Spleen (tissue), 13 donors: ENCODE results near the gene RET. TPM values are rescaled to one million over a fixed set of nuclear protein-coding genes. Genes with fewer than 3 reads are reported as not detected.

Source experiments
- DNase-seq: peaks from one replicate; pipeline ENCODE4 v3.0.0-alpha.2; 2020
- H3K27ac ChIP-seq, 8 donors: fragments of 200-600 bp; sonication (generic) in 7 of 8; 1 replicate in 4 of 8; 2 replicates in 4 of 8; pipeline versions ENCODE4 v1.5.0 to v1.8.0; 2016 to 2021; ENCODE audit warnings: inconsistent platforms in 4 of 8, mild to moderate bottlenecking in 4 of 8, moderate library complexity in 1 of 8
- H3K27me3 ChIP-seq, 7 donors: fragments of 200-600 bp; sonication (generic) in 6 of 7; replicated peaks in 1 of 7; 1 replicate in 4 of 7; 2 replicates in 3 of 7; pipeline versions ENCODE4 v1.5.0 to v1.8.0; 2016 to 2021; ENCODE audit warnings: inconsistent platforms in 3 of 7, mild to moderate bottlenecking in 1 of 7
- H3K36me3 ChIP-seq, 6 donors: fragments of 200-600 bp; sonication (generic) in 5 of 6; 1 replicate in 4 of 6; 2 replicates in 2 of 6; pipeline versions ENCODE4 v1.5.0 to v1.8.0; 2016 to 2021; ENCODE audit warnings: inconsistent platforms in 2 of 6
- H3K4me1 ChIP-seq, 6 donors: fragments of 200-600 bp; sonication (generic) in 5 of 6; 1 replicate in 3 of 6; 2 replicates in 3 of 6; pipeline versions ENCODE4 v1.5.0 to v1.8.0; 2016 to 2021; ENCODE audit warnings: inconsistent platforms in 3 of 6
- H3K4me3 ChIP-seq, 8 donors: fragments of 200-600 bp; sonication (generic) in 7 of 8; 1 replicate in 4 of 8; 2 replicates in 4 of 8; pipeline versions ENCODE4 v1.5.0 to v1.8.0; 2016 to 2021; ENCODE audit warnings: inconsistent platforms in 4 of 8, mild to moderate bottlenecking in 4 of 8, moderate library complexity in 2 of 8
- H3K9me3 ChIP-seq, 8 donors: fragments of 200-600 bp; sonication (generic) in 7 of 8; 1 replicate in 4 of 8; 2 replicates in 4 of 8; pipeline versions ENCODE4 v1.5.0 to v1.8.0; 2016 to 2021; ENCODE audit warnings: inconsistent platforms in 4 of 8
- POLR2A ChIP-seq, 3 donors: fragments of 450-650 bp; IDR thresholded peaks; one replicate each; pipeline ENCODE4 v1.5.1; 2017; ENCODE audit warnings: antibody characterized with exemption in 3 of 3, mild to moderate bottlenecking in 1 of 3
- POLR2AphosphoS5 ChIP-seq, 3 donors: sonication (generic); formaldehyde crosslinking; IDR thresholded peaks; one replicate each; pipeline ENCODE4 v1.5.1; 2017; ENCODE audit warnings: antibody characterized with exemption in 3 of 3
- WGBS, 5 donors: extraction: QIAGEN DNeasy Blood & Tissue Kit in 3 of 5; methylation state at CpG; one replicate each; pipeline versions ENCODE4 v1.1.5 to v1.1.7; 2013 to 2018; 5-methylcytosine and 5-hydroxymethylcytosine counted together
- intact Hi-C: fragments of 100-400 bp; cut with DNase I; formaldehyde crosslinking; loops from one replicate; pipeline ENCODE4 v1.15.0; 2023; ENCODE audit warnings: low total_unique reads
- long read RNA-seq, 2 donors: transcript quantifications; one replicate each; lab custom pipeline, GENCODE V29; 2026
- polyA plus RNA-seq, 3 donors: library from polyadenylated mRNA; stranded (reverse); fragments of 200-250 nt; gene quantifications; one replicate each; pipeline ENCODE4 v1.2.1, GENCODE V29; 2013
- total RNA-seq, 7 donors: library from RNA; depleted of rRNA in 3 of 7; stranded (reverse); fragments of >200 nt in 3 of 7; fragmentation: NEBNext Ultra II Directional in 4 of 7; extraction: Animal tissue kit (Norgen Biotek cat#: 25700) in 4 of 7; gene quantifications; one replicate each; pipeline versions ENCODE4 v1.1.0 to v1.2.1, GENCODE V29; 2016 to 2021
- TF ChIP-seq, protein P1 (sequence below), 11 experiments: fragments of 200-600 bp in 7 of 11; fragments of 450-650 bp in 4 of 11; sonication (generic) in 4 of 11; IDR thresholded peaks in 8 of 11; conservative IDR thresholded peaks in 3 of 11; 1 replicate in 7 of 11; 2 replicates in 4 of 11; pipeline versions ENCODE4 v1.4.0 to v1.8.0; 2016 to 2021; ENCODE audit warnings: antibody characterized with exemption in 11 of 11, inconsistent platforms in 4 of 11, mild to moderate bottlenecking in 1 of 11
- donor health status: healthy with polysubstance abuse.
- donor health status: DM: no; HTN: no; CAD: no; lungs with moderate emphysema.
- donor health status: DM: no; HTN: no; CAD: no.
- donor health status: Bipolar disorder and iron deficiency.
- donor health status: healthy.
- donor health status: DM: no; HTN: no; CAD: no.
- donor health status: DM: yes; HTN: yes; CAD: no.

RET gene
- under 1 TPM in 5 of 7 donors, not detected in 2; 0.30 to 0.54 (median 0.34) TPM for total RNA-seq
- polyA plus RNA-seq = under 1 TPM; 0.02 to 0.11 (median 0.10) TPM
- long read RNA-seq, donor 1 = 0 reads
- long read RNA-seq, donor 2 = 0 reads

DNA sequence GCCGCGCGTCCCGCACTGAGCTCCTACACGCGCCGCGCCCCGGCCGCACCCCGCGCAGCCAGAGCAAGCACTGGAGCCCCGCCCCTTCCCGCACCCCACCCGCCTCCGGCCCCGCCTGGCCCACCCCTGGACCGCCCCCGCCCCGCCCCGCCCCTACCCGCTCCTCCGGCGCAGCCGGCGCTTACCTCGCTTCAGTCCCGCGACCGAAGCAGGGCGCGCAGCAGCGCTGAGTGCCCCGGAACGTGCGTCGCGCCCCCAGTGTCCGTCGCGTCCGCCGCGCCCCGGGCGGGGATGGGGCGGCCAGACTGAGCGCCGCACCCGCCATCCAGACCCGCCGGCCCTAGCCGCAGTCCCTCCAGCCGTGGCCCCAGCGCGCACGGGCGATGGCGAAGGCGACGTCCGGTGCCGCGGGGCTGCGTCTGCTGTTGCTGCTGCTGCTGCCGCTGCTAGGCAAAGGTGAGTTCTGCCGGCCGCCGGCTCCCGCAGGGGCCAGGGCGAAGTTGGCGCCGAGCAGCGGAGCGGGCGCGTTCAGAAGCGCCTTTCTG, at the start of gene RET:
Gene RET (plus strand): TSS at position 194 of the 545 bp plus-strand sequence. CDS start 190 bp downstream, at position 384.
- peaks cover 0 to 97% (median 51%) of the 10 kb centered on the region in 7 donors for H3K27me3 ChIP-seq
- no peak within 1 kb of the TSS for H3K27ac ChIP-seq
- peak within 1 kb of the TSS; percentile 16 to 69 (median 48) for H3K4me3 ChIP-seq
- WGBS, 5 donors = 0 to 10% (median 2%) methylated on average over 2 to 78 of the region's 78 CpGs; no CpG with 5 or more reads in 1 of the 5 donors
- H3K4me1 ChIP-seq = peaks cover 3 to 28% (median 21%) of the 10 kb centered on the region in 6 donors
- no peaks in the 10 kb centered on the region for H3K36me3 ChIP-seq
- TF ChIP-seq, protein P1, sequence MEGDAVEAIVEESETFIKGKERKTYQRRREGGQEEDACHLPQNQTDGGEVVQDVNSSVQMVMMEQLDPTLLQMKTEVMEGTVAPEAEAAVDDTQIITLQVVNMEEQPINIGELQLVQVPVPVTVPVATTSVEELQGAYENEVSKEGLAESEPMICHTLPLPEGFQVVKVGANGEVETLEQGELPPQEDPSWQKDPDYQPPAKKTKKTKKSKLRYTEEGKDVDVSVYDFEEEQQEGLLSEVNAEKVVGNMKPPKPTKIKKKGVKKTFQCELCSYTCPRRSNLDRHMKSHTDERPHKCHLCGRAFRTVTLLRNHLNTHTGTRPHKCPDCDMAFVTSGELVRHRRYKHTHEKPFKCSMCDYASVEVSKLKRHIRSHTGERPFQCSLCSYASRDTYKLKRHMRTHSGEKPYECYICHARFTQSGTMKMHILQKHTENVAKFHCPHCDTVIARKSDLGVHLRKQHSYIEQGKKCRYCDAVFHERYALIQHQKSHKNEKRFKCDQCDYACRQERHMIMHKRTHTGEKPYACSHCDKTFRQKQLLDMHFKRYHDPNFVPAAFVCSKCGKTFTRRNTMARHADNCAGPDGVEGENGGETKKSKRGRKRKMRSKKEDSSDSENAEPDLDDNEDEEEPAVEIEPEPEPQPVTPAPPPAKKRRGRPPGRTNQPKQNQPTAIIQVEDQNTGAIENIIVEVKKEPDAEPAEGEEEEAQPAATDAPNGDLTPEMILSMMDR (IDR thresholded peaks at IDR 0.05 in 8 of 11, conservative IDR thresholded peaks at IDR 0.05 in 3 of 11) = no peak
- TF ChIP-seq POLR2A (IDR thresholded peaks at IDR 0.05) = no peak
- TF ChIP-seq POLR2AphosphoS5 (IDR thresholded peaks at IDR 0.05) = no peak
- intact Hi-C loops = no loop called here
- DNase-seq = no peak
- no peaks in the 10 kb centered on the region for H3K9me3 ChIP-seq

DNA sequence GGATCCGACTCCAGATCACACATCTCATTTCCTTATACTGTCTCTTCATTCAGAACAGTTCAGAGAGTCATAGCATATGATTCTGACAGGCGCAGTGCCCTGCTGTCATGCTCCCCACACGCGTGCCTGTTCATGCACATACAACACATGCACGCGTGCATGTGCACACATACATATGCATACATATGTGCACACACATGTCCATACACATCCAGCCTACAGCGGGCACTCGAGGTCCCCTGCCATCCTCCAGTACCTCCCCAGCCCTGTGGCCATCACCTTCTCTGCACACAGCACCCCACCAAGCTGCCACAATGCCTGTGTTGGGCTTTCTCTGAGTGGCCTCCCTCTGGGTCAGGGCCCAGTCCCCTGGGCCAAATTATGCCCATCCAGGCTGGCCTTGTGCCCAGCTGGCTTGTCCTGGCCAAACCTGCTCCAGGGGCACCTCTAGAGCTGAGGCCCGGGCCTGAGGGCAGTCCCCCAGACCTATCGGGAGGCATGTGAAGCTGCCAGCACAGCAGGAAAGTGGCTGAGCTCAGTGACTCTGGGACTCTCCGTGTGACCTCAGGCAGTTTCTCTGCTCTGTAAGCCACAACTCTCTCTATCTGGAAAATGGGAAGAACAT, 49.4 kb upstream of the RET start:
- intact Hi-C loops = no loop called here
- H3K9me3 ChIP-seq = peaks cover 0 to 25% (median 21%) of the 10 kb centered on the region in 8 donors
- DNase-seq = peak; percentile 58
- H3K4me1 ChIP-seq = no peaks in the 10 kb centered on the region
- no peak overlapping the region for H3K27ac ChIP-seq
- TF ChIP-seq, protein P1 (IDR thresholded peaks at IDR 0.05 in 8 of 11, conservative IDR thresholded peaks at IDR 0.05 in 3 of 11) = no peak
- no peak for TF ChIP-seq POLR2AphosphoS5 (IDR thresholded peaks at IDR 0.05)
- TF ChIP-seq POLR2A (IDR thresholded peaks at IDR 0.05) = no peak
- 88 to 91% (median 89%) methylated on average over 10 to 11 of the region's 11 CpGs for WGBS, 5 donors
- H3K36me3 ChIP-seq = no peaks in the 10 kb centered on the region
- H3K4me3 ChIP-seq = no peak overlapping the region
- peaks cover 0 to 27% (median 0%) of the 10 kb centered on the region in 7 donors for H3K27me3 ChIP-seq

DNA sequence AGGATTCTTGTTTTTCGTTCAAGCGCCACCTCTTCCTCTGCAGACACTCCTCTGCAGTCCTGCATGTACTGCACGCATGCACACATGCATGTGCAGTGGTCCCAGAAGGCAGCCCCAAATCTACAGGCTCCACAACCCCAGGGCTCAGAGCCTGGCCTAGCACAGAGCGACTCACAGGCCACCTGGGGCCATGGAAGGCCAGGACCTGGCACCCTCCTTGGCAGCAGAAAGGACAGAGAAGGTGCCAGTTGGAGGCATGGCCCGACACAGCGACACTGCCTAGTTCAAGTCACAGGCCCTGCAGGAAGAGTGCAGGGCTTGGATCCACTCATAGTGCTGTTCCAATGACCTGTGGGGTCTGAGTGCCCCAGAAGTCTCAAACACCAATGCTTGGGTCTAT, 48.7 kb upstream of the RET start:
- TF ChIP-seq POLR2A (IDR thresholded peaks at IDR 0.05) = no peak
- TF ChIP-seq, protein P1 (IDR thresholded peaks at IDR 0.05 in 8 of 11, conservative IDR thresholded peaks at IDR 0.05 in 3 of 11) = no peak
- TF ChIP-seq POLR2AphosphoS5 (IDR thresholded peaks at IDR 0.05) = no peak
- Histone ChIP-seq H3K36me3 (no peaks in the 10 kb centered on the region), H3K4me3 (no peak overlapping the region), H3K27ac (no peak overlapping the region), H3K27me3 (peaks cover 0 to 23% (median 0%) of the 10 kb centered on the region in 7 donors), H3K4me1 (no peaks in the 10 kb centered on the region), H3K9me3 (peaks cover 0 to 32% (median 28%) of the 10 kb centered on the region in 8 donors)
- DNase-seq = no peak
- intact Hi-C loops = no loop called here
- 86 to 97% (median 89%) methylated on average over 6 of the region's 6 CpGs for WGBS, 5 donors

DNA sequence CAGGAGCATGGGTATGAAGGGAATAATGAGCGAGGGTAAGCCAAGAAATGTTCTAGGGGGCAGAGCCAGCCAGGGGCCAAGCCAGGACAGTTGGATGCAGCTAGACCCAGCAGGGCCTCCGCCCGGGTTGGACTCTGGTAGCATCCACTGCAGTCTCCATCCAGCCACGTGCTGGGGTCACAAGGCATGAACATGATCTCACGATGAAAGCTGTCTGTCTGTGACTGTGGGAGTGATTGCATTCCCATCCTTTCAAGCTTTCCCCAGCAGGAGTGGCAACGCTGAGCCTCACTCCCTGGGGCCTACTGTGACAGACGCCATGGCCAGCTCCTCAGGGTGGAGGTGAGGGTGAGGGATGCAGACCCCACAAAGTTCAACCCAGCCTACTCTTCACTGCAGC, 47.8 kb upstream of the RET start:
- TF ChIP-seq, protein P1 (IDR thresholded peaks at IDR 0.05 in 8 of 11, conservative IDR thresholded peaks at IDR 0.05 in 3 of 11) = no peak
- TF ChIP-seq POLR2AphosphoS5 (IDR thresholded peaks at IDR 0.05) = no peak
- TF ChIP-seq POLR2A (IDR thresholded peaks at IDR 0.05) = no peak
- H3K9me3 ChIP-seq = peaks cover 0 to 41% (median 35%) of the 10 kb centered on the region in 8 donors
- no peak overlapping the region for H3K27ac ChIP-seq
- no peak for DNase-seq
- H3K4me3 ChIP-seq = no peak overlapping the region
- no peaks in the 10 kb centered on the region for H3K36me3 ChIP-seq
- H3K27me3 ChIP-seq = peaks cover 0 to 23% (median 0%) of the 10 kb centered on the region in 7 donors
- intact Hi-C loops = no loop called here
- 75 to 89% (median 85%) methylated on average over 3 to 7 of the region's 7 CpGs for WGBS, 5 donors
- H3K4me1 ChIP-seq = no peaks in the 10 kb centered on the region
